GM12864 (cell line): ENCODE data around the gene SMARCD1.
A peak's percentile ranks its signal among the peaks of the same experiment; 100 is the strongest.

Experiments
- DNase-seq: peaks from one replicate; pipeline ENCODE4 v3.0.0-alpha.2; 2011; ENCODE audit warnings: low read depth
- H3K4me3 ChIP-seq: 2 replicates; pipeline ENCODE4 v1.5.1; 2011; ENCODE audit warnings: mild to moderate bottlenecking, low read depth, low read length, control low read depth
- TF ChIP-seq, protein P1 (sequence below): IDR thresholded peaks from 2 replicates; pipeline ENCODE4 v1.5.1; 2011; ENCODE audit warnings: low read depth, mild to moderate bottlenecking, moderate library complexity, low read length, control low read depth, inconsistent platforms; ENCODE audit errors: missing control alignments

SMARCD1 gene

DNA sequence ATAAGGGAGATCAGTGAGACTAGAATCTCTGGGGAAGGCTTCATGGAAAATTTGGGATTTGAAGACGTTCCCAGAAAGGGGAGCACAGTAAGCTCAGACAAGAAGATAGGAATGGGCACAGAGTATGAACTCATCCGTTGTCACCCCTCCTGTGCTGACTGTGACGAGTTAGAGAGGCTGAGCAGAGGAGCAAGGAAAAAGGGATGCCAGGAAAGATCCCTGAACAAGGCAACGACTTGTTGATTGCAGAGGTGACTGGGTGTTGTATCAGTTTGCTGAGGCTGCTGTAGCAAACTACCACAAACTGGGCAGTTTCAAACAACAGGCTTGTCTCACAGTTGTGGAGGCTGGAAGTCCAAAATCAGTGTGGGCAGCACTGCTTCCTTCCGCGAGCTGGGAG, 12.8 kb downstream of the SMARCD1 start:
- no peak for DNase-seq
- H3K4me3 ChIP-seq: no peak overlapping the region
- TF ChIP-seq, protein P1, sequence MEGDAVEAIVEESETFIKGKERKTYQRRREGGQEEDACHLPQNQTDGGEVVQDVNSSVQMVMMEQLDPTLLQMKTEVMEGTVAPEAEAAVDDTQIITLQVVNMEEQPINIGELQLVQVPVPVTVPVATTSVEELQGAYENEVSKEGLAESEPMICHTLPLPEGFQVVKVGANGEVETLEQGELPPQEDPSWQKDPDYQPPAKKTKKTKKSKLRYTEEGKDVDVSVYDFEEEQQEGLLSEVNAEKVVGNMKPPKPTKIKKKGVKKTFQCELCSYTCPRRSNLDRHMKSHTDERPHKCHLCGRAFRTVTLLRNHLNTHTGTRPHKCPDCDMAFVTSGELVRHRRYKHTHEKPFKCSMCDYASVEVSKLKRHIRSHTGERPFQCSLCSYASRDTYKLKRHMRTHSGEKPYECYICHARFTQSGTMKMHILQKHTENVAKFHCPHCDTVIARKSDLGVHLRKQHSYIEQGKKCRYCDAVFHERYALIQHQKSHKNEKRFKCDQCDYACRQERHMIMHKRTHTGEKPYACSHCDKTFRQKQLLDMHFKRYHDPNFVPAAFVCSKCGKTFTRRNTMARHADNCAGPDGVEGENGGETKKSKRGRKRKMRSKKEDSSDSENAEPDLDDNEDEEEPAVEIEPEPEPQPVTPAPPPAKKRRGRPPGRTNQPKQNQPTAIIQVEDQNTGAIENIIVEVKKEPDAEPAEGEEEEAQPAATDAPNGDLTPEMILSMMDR: no peak

DNA sequence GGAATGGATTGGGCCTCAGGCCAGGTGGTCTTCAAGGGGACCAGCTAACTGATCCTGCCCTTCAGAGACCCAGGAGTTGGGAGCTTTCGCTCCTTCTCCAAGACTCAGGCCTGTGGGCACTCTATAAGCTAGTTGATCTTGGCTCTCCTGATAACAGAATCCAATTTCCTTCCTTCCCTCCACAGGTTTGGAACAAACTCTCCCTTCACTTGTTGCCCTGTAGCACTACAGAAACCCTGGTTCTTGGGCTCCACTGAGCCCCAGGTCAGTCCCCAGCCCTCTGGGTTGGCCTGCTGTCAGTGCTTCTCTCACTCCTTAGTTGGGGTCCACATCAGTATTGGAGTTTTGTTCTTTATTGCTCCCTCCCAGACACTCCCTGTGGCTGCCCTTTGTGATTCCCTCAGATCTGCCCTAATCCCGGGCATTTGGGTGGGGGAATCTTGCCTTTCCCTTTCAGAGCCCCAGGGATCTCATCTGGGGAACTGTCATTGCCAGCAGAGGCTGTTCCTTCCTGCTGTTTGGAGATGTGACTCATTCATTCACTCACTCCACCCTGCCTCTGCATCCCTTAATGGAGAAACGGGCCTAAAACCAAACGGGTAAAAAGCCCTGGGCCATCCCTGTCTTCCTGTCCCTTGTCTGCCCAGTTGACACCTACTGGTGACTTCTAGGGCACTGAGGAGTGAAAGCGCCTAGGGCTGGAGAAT, 14.3 kb downstream of the SMARCD1 start:
- DNase-seq: no peak
- TF ChIP-seq, protein P1: no peak
- no peak overlapping the region for H3K4me3 ChIP-seq

- DNase-seq: no peak
- TF ChIP-seq, protein P1: no peak
- H3K4me3 ChIP-seq: no peak overlapping the region
Observed at GRCh38 chr12:50100561-50100960, 15.4 kb downstream of the SMARCD1 start.

DNA sequence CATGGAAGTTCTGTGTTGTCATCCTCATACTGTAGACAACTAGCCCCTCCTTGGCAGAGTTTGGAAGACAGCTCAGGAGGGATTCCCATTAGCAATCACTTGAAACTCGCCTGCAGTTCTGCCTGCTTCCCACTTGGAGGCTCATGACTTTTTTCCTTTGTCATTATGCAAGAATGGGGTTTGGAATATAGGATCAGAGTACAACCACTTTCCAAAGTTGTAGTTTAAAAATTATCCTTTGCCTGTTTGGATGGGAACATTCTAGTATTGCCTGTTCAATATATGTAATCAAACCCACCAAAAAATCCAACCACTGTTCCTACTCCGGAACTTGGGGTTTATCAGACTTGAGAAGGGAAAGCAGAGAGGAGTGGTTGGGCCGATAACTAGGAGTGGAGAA, 16.5 kb downstream of the SMARCD1 start:
- DNase-seq: no peak
- TF ChIP-seq, protein P1: peak; percentile 27

DNA sequence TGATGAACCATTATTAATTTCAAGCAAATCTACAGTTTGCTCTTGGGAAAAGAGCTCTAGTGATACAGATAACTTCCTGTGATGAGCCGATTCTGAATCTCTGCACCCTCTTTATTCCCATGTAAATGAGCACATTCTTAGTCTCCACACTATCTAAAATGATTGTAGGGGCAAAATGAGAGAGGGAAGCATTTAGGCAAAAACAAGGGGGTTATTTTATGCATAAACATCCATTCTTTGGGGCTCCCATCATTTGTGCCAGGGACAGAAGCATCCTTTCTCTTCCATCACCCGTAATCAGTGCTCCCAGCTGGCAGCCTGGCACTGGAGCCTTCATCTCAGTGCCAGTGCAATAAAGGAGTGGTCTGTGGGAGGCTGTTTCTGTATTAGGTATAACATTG, 17.0 kb downstream of the SMARCD1 start:
- no peak for DNase-seq
- TF ChIP-seq, protein P1: no peak
- H3K4me3 ChIP-seq: no peak overlapping the region

More for the DNA sequence above, 16.5 kb downstream of the SMARCD1 start:
- H3K4me3 ChIP-seq: no peak overlapping the region

GRCh38 chr12:50102646-50103309, 17.6 kb downstream of the SMARCD1 start:
- TF ChIP-seq, protein P1: no peak
- no peak overlapping the region for H3K4me3 ChIP-seq
- no peak for DNase-seq
